Measurements from ENCODE around the gene RNF112. TPM values are rescaled to one million over a fixed set of nuclear protein-coding genes. Genes with fewer than 3 reads are reported as not detected.
A peak's percentile ranks its signal among the peaks of the same experiment; 100 is the strongest.

RNF112 gene, protein sequence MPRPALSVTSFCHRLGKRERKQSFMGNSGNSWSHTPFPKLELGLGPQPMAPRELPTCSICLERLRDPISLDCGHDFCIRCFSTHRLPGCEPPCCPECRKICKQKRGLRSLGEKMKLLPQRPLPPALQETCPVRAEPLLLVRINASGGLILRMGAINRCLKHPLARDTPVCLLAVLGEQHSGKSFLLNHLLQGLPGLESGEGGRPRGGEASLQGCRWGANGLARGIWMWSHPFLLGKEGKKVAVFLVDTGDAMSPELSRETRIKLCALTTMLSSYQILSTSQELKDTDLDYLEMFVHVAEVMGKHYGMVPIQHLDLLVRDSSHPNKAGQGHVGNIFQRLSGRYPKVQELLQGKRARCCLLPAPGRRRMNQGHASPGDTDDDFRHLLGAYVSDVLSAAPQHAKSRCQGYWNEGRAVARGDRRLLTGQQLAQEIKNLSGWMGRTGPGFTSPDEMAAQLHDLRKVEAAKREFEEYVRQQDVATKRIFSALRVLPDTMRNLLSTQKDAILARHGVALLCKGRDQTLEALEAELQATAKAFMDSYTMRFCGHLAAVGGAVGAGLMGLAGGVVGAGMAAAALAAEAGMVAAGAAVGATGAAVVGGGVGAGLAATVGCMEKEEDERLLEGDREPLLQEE
- 2.5 TPM for total RNA-seq
- long read RNA-seq, result 0 reads

DNA sequence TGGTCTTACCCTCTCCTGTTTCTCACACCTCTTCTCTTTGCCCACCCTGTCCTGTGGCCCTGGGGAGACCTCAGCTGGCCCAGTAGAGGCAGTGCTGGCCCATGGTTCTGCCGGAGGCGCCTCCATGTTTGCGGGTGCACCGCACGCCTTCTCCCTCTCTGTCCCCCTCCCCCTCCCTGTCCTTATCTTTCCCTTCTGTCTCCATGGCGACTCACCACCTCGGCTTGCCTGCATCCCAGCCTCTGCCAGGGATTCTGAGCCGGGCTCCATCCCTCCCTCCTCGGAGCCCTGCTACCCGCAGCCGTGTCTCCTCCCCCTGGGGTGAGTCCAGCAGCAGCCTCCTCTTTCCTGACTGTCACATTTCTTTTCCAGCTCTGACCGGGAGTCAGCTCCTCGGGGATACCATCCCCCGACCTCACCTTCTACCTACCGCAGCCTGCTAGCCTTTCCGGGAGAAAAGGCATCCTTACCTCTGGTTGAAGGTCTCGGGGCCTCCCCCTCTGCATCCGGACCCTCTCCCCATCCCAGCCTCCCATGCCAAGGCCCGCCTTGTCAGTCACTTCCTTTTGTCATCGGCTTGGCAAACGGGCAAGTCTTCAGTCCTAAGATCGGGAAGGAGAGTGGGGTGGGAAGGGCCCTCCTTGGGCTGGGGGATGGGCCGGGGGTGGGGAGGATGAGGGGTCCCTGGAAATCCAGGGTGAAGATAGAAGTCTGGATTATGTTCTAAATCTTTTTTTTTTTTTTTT lies at the start of gene RNF112:
Gene RNF112 (plus strand): TSS at position 358 of the 746 bp plus-strand sequence. CDS start 177 bp downstream, at position 535.
- DNase-seq (ENCODE audit: low spot score), result peak; percentile 70
- intact Hi-C loops (cut with DNase I), result no loop called here

DNA sequence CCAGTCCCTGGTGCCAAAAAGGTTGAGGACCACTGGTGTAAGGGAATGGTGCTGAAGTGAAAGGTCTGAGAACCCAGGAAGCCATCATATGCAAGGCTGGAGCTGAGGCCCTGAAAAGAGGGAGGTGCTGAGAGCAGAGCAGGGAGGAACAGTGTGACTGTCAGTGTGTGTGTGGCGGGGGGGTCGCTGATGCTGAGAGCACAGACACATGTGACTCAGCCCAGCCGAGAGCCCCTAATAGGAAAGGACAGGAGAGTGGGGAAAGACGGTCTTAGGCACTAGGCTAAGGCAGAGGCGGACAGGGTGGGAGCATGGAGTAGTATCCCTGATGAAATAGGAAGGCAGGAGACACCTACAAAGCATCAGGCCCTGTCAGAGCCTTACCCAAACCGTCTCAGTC lies 49.7 kb upstream of the RNF112 start:
- DNase-seq (ENCODE audit: low spot score), result no peak

DNA sequence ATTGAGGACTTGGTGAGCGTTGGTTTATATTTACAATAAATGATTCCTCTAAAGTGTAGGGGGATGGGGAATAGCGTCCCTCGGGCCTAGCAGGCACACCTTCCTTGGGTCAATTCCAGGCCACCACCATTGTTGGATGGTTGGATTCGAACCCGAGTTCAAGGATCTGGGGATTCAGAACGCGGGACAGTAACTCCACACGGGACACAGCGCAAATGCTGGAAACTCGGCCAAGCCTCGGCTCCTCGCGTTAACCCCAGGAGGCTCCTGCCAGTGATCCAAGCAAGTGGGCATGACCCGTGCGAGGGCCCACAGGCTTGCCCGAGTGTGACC lies 49.1 kb upstream of the RNF112 start:
- intact Hi-C loops (cut with DNase I), result loop anchor here (2.0 to 10.0 kb wide), 2 partner anchors 143 to 405 kb away; no protein-coding TSS in a partner anchor
- DNase-seq (ENCODE audit: low spot score), result no peak

More for the DNA sequence above, 49.7 kb upstream of the RNF112 start:
- intact Hi-C loops (cut with DNase I), result loop anchor here (10.0 kb wide), 1 partner anchor 143 kb away; no protein-coding TSS in a partner anchor

DNA sequence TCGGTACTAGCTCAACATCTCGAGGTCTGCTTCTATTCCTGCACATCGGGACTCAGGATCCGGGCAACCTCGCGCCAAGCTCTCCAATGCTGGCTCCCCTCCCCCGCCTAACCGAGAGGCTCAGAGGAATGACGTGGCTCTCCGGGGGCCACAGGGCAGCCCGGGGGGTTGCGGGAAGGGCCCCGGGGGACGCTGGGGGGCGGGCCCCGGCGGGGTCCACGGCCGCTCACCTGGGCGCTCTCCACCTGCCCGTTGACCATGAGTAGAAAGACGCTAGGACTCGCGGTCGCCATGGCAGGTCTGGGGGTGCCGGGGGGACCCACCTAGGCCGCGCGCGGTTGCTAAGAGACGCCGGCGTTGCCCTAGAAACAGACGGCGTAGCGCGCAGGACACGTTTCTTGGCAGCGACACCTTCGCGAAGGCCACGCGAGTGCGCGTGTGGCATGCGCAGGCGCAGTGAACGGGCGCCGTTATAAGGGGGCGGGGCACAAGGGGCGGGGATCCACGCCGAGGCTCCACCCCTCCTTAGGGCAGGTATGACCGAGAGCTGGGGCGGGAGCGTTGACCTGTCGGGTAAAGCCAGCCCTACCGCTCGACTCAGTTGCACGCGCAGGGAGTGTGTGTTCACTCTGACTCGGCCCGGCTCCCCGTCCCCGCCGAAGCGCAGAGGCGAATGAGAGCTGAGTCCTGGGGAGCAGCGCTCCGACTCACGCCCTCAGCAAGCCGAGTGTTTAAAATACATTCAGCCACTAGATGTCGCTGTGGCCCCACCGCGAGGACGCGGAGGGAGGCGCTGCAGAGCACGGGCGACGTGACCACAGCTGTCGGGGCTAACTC lies 48.5 kb upstream of the RNF112 start, which contains the start of gene B9D1:
Gene B9D1 (minus strand): TSS at position 447 of the 837 bp plus-strand sequence. CDS start 154 bp downstream, at position 293.
- intact Hi-C loops (cut with DNase I), result loop anchor here (1.0 to 10.0 kb wide), 3 partner anchors 85 to 404 kb away; no protein-coding TSS in a partner anchor
- DNase-seq (ENCODE audit: low spot score), result peak; percentile 98

DNA sequence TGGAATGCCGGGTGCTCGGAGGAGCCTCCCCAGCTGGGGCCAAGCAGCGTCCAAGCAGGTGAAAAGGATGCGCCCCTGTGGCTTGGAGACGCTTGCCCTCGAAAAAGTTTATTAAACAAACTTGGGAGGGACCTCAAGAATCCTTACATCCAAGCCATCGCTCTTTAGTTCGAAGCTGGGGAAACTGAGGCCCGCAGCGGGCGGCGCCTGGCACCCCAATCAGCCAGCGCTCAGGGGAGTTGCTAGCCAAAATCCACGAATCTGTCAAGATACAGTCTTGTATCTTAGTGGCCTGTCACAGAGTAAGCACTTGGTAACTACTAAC lies 48.0 kb upstream of the RNF112 start:
- no peak for DNase-seq (ENCODE audit: low spot score)
- intact Hi-C loops (cut with DNase I), result loop anchor here (1.0 to 10.0 kb wide), 3 partner anchors 84 to 404 kb away; no protein-coding TSS in a partner anchor

DNA sequence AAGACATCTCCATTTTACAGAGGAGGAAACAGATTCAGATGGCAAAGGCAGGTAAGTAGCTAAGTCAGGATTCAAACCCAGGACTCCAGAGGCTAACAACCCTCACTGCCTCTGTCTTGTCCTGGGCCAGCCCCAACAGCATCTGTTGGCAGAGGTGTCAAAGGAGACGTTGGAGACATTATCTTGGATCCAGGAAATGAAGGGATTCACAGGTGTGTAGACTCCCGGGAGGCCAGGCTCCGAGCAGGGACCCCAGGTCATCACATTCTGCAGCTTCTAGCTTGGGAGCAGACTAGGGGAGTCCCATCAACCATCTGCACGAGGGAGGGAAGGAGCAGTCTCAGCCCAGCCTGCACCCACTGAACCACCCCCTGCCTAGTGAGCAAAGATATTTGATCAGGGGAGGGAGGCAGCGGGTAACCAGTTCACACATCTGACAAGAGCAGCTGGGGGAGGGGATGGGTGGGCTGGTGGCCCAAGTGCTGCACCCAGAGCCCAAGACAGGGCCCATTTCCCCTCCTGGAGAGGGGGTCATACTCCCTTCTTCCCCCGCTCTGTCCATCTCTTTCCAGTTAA lies 47.5 kb upstream of the RNF112 start:
- intact Hi-C loops (cut with DNase I), result loop anchor here (1.0 to 10.0 kb wide), 3 partner anchors 84 to 403 kb away; no protein-coding TSS in a partner anchor
- no peak for DNase-seq (ENCODE audit: low spot score)

DNA sequence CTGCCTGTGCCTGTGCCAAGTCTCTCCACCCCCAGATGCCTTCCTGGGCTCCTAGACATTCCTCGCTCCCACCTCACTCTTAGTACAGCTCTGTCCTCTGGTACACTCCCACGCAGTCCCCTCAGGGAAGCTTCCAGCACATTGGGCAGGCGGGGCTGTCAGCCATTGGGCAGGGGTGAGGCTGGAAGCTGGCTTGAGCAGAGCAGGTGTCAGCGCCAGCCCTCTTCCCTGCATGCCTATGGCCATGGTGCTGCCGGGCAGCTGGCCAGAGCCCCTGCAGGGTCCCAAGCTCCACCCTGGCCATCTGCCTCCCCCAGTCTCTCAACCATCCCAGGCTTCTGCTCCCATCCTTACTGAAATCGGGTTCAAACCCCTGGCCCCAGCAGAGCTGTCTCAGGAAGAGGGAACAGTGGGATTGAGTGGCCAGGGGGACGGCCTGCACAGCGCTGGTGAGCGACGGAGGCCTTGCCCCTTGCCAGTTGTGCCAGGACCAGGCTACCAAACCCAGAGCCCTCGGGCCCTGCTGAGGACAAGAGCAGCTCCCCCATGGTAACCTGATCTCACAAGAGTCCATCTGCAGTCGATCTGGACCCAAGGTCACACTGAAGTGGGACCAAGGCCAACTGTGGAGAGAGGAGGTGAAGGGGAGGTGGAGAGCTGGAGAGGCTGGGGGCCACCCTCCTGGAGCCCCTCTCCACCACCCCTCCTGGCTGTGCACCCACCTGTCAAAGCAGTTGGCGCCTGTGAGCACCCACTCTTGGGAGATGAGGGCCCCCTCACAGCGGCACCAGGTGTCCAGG lies 46.1 kb upstream of the RNF112 start:
- no peak for DNase-seq (ENCODE audit: low spot score)
- intact Hi-C loops (cut with DNase I), result loop anchor here (5.0 to 10.0 kb wide), 2 partner anchors 42 to 140 kb away; no protein-coding TSS in a partner anchor

DNA sequence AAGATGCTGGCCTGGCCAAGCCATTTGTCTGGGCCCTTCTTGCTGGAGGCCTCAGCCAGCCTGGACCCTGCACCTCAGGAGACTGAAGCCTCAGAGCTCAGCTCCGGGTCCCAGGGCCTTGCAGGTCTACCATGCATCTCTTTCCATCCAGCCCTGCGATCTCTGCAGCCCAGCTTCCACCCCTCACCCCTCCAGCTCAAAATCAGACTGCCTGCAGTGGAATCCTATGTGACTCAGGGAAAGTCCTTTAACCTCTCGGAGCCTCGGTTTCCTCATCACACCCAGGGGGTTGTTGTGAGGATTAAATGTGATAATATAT lies 45.6 kb upstream of the RNF112 start:
- intact Hi-C loops (cut with DNase I), result loop anchor here (5.0 to 10.0 kb wide), 2 partner anchors 42 to 139 kb away; no protein-coding TSS in a partner anchor
- DNase-seq (ENCODE audit: low spot score), result no peak

DNA sequence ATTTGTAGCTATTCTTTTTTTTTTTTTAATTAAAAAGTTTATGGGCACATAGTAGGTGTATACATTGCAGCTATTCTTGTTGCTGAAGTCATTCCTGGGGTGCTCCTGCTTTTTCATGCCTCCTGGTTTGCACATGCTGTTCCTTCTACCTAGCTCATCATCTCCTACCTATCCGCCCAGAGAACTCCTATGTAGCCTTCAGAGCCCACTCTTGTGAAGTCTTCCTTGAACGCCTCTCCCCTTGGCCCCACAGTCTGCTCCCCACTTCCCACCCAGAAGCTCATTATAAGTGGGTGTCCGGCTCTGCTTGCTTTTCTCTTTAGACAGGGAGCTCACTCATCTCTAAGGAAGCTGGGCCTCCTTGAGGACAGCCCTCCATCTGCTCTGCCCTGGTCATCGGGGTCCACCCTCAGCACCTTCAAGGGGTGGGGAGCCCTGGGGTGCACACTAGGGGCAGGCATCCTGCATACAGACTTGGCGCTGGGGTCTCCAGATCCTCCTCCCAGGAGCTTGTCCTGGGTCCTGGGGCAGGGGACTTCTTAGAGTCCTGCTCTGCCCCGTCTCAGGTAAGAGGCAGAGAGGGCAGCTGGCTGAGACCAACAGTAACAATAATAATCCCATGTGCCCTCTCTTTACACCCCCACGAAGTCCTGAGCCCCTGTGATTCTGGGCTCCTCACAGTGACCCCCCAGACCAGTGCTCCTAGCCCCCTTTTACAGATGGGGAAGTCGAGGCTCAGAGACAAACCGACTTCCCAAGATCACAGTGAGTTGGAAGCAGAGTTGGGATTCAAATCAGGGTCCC lies 45.0 kb upstream of the RNF112 start:
- no peak for DNase-seq (ENCODE audit: low spot score)
- intact Hi-C loops (cut with DNase I), result loop anchor here (5.0 to 10.0 kb wide), 2 partner anchors 41 to 139 kb away; no protein-coding TSS in a partner anchor

DNA sequence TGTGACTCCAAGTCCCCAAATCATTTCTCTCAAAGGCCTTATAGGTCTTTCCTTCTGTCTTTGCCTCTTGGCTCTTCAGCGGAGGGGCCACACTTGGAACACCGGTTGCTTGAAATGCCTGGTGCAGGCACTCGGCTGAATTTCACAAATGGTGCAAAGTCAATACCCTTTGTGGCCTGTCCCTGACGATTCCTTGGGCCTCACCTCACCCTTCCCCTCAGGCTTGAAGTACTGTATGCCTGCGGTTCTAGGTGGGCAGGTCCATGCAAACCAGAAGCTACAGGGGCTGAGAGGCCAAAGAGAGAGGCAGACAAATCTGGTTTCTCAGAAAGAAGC lies 44.4 kb upstream of the RNF112 start:
- intact Hi-C loops (cut with DNase I), result loop anchor here (5.0 to 10.0 kb wide), 2 partner anchors 41 to 138 kb away; no protein-coding TSS in a partner anchor

DNA sequence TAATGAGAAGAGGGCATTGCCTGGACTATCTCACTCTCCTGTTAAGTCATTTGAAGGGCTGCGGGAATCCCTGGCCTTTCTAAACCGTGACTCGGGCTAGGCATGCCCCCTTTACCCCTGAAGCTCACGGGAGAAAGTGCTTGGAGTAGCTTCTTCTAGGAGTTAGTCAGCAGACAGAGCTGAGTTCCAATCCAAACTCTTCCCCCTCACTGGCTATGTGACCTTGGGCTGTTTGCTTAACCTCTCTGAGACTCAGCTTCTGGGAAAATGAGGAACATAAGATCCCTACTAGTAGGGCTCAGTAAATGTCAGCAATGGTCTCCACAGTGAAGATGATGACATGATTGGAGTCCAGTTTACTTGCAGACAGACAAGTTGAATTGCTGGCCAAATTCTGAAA lies 42.8 kb upstream of the RNF112 start:
- intact Hi-C loops (cut with DNase I), result loop anchor here (5.0 to 10.0 kb wide), 2 partner anchors 39 to 137 kb away; no protein-coding TSS in a partner anchor
- no peak for DNase-seq (ENCODE audit: low spot score)

More for the DNA sequence above, 44.4 kb upstream of the RNF112 start:
- DNase-seq (ENCODE audit: low spot score), result no peak

DNA sequence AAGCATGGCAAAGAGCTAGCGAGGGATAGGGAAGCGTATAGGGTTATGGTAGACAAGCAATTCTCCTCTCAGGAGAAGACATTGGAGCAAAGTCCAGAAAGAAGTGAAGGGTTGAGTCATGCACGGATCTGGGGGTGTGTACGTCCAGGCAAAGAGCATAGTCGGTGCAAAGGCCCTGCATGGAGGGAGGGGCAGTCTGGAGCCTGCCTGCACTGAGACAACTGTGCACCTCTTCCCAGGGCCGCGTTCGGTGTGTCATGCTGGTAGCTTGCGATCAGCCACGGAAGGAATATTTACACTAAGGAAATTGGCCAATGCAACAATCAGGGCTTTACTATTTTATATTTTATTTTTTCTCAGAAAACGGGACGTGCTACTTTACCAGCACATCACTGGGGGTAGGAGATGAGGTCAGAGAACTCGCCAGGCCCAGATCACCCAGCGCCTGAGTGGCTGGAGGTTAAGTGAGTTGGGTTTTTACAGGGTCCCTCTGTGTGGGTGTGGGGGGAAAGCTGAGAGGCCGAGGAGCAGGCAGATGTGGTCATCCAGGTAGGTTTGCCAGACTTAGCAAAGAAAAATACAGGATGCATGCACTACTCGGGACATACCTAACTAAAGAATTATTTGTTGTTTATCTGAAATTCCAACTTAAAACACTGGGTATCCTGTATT lies 41.8 kb upstream of the RNF112 start:
- intact Hi-C loops (cut with DNase I), result loop anchor here (5.0 to 10.0 kb wide), 2 partner anchors 38 to 136 kb away; no protein-coding TSS in a partner anchor
- no peak for DNase-seq (ENCODE audit: low spot score)

DNA sequence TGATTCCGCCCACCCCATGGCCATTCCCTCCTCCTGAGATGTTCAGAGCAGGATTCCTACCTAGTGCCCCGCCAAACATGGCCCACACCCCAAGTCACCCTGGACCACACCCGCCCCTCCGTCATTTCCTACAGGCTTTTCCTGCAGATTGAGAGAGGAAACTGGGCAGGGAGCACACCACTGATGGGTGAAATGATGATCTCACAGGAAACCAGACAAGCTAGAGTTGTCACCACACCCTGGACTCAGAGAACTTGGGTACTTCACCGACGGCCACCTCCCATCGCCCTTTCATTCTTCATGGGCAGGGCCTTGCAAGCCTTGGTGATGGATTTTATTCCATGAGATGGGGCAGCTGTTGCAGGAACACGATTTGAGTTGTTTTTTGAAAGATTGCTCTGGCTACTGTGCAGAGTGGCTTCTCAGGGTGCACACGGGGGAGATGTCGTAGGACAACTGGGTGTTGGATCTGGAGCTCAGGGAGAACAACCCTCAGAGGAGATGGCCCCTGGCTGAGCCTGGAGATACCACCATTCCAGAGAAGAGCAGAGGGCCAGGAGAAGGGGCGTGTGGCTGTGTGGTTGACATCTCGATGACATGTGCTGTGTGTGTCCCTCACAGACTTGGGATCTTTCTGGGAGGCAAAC lies 41.1 kb upstream of the RNF112 start:
- intact Hi-C loops (cut with DNase I), result loop anchor here (5.0 to 10.0 kb wide), 3 partner anchors 37 to 275 kb away; partner anchors contain the start of gene ALDH3A2
- no peak for DNase-seq (ENCODE audit: low spot score)

DNA sequence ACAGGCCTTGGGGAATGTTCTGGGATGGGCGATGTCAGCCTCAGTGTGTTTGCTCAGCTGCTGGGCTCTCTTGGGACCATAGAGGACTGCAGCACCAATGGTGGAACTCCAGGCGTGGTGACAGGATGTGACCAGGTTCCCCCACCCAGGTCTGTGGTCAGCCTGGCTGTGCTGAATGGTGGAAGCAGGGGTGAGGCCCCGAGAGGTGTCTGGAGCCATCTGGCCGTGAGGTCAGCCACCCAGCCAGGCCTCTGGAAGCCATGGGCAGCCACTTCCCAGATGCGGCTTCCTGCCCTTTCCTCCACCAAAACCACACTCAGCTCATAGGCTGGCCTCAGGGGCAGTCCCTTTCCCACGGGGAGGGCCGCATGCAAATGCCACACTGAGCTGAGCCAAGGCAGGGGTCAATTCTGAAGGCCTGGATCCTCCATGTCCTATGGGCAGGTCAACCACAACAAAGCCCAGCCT lies 40.5 kb upstream of the RNF112 start:
- intact Hi-C loops (cut with DNase I), result loop anchor here (10.0 kb wide), 1 partner anchor 274 kb away; the partner anchor contains the start of gene ALDH3A2
- DNase-seq (ENCODE audit: low spot score), result no peak

DNA sequence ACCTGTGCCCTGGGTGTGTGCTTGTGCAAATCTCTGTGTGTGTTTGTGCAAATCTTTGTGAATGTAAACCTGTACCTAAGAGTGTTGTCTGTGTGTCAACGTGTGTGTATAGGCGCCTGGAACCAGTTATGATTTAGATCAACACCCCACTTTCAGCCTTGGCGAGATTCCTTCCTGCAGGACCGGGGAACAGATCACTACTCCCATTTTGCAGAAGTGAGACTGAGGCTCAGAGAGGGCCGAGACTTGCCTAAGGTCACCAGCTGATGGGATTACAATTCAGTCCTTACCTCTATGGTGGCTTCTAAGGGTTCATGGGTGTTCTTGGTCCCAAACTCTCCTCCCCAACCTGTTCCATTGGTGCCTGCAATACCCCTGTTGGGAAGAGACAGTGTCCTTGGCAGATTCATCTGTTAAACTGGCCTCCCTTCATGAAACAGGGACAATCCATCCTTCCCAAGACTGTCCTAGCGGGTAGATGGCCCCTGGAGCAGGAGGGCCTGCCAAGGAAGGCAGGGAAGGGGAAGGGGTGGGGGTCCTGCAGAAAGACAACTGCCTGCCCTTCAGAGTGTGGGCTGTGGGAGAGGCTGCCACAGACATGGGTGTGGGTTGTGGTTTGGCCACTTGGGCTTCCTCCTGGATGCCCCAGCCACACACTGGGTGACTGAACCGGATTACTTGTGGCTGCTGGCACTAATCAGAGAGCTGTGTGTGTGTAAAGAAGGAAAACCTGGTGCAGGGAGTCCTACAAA lies 39.6 kb upstream of the RNF112 start:
- peak; percentile 74 for DNase-seq (ENCODE audit: low spot score)
- intact Hi-C loops (cut with DNase I), result loop anchor here (10.0 kb wide), 1 partner anchor 273 kb away; the partner anchor contains the start of gene ALDH3A2
